ENCODE results near the gene ACY1. TPM values are rescaled to one million over a fixed set of nuclear protein-coding genes. Genes with fewer than 3 reads are reported as not detected.

The ACY1 gene
- total RNA-seq, 4 donors from 2014 or later, result 31.2 to 49.3 (median 36.8) TPM

GRCh38 chr3:51995346-51996163 lies 12.2 kb downstream of the ACY1 start, which contains the start of gene RPL29:
Gene RPL29, minus strand, starts transcription at chr3:51995895. Its CDS starts 434 bp downstream, at chr3:51995461.
- WGBS, result under 1% methylated on average over 37 of the region's 40 CpGs
- Histone ChIP-seq H3K27ac (peak within 1 kb of the TSS; percentile 88), H3K27me3 (no peaks in the 10 kb centered on the region), H3K36me3 (peaks cover 38% of the 10 kb centered on the region), H3K4me3 (peak within 1 kb of the TSS; percentile 92), H3K9me3 (no peaks in the 10 kb centered on the region), H3K4me1 (peaks cover 24% of the 10 kb centered on the region)
- peak; percentile 94 to 95 for DNase-seq (ENCODE audit: low spot score in 2 of 2)
- TF ChIP-seq EP300 (IDR thresholded peaks at IDR 0.05), result no peak
- peak in 2 of 3 donors; percentile 84 to 95 for TF ChIP-seq POLR2AphosphoS5 (IDR thresholded peaks at IDR 0.05)
- TF ChIP-seq POLR2A (IDR thresholded peaks at IDR 0.05), result peak; percentile 31 to 66
- peak in 1 of 2 donors; percentile 10 for TF ChIP-seq CTCF (IDR thresholded peaks at IDR 0.05)

- Histone ChIP-seq H3K27ac (no peak overlapping the region), H3K27me3 (no peaks in the 10 kb centered on the region), H3K4me3 (no peak overlapping the region), H3K9me3 (no peaks in the 10 kb centered on the region), H3K4me1 (peaks cover 30% of the 10 kb centered on the region), H3K36me3 (peaks cover 26% of the 10 kb centered on the region)
- TF ChIP-seq EP300 (IDR thresholded peaks at IDR 0.05), result no peak
- no peak for TF ChIP-seq CTCF (IDR thresholded peaks at IDR 0.05)
- no peak for TF ChIP-seq POLR2A (IDR thresholded peaks at IDR 0.05)
- TF ChIP-seq POLR2AphosphoS5 (IDR thresholded peaks at IDR 0.05), result no peak
- no peak for DNase-seq (ENCODE audit: low spot score in 2 of 2)
- WGBS, result 72% methylated on average over 2 of the region's 2 CpGs
Measured at GRCh38 chr3:51997172-51997571, 13.8 kb downstream of the ACY1 start.

GRCh38 chr3:51997935-51998596 lies 14.7 kb downstream of the ACY1 start:
- H3K9me3 ChIP-seq, result no peaks in the 10 kb centered on the region
- no peak for DNase-seq (ENCODE audit: low spot score in 2 of 2)
- peaks cover 30% of the 10 kb centered on the region for H3K4me1 ChIP-seq
- H3K36me3 ChIP-seq, result peaks cover 19% of the 10 kb centered on the region
- H3K27ac ChIP-seq, result no peak overlapping the region
- WGBS, result 61% methylated on average over 7 of the region's 7 CpGs
- H3K27me3 ChIP-seq, result no peaks in the 10 kb centered on the region
- TF ChIP-seq POLR2A (IDR thresholded peaks at IDR 0.05), result no peak
- no peak for TF ChIP-seq CTCF (IDR thresholded peaks at IDR 0.05)
- TF ChIP-seq EP300 (IDR thresholded peaks at IDR 0.05), result no peak
- no peak for TF ChIP-seq POLR2AphosphoS5 (IDR thresholded peaks at IDR 0.05)
- H3K4me3 ChIP-seq, result no peak overlapping the region

GRCh38 chr3:51998774-51999173 lies 15.4 kb downstream of the ACY1 start:
- DNase-seq (ENCODE audit: low spot score in 2 of 2), result no peak
- H3K27ac ChIP-seq, result no peak overlapping the region
- 83% methylated on average over 7 of the region's 7 CpGs for WGBS
- H3K4me3 ChIP-seq, result no peak overlapping the region
- TF ChIP-seq POLR2A (IDR thresholded peaks at IDR 0.05) (no peak), EP300 (IDR thresholded peaks at IDR 0.05) (no peak), POLR2AphosphoS5 (IDR thresholded peaks at IDR 0.05) (no peak), CTCF (IDR thresholded peaks at IDR 0.05) (no peak)
- H3K36me3 ChIP-seq, result peaks cover 11% of the 10 kb centered on the region
- H3K4me1 ChIP-seq, result peaks cover 26% of the 10 kb centered on the region
- no peaks in the 10 kb centered on the region for H3K9me3 ChIP-seq
- H3K27me3 ChIP-seq, result no peaks in the 10 kb centered on the region

- Histone ChIP-seq H3K4me3 (no peak overlapping the region), H3K36me3 (peaks cover under 1% of the 10 kb centered on the region), H3K27ac (no peak overlapping the region), H3K4me1 (peaks cover 24% of the 10 kb centered on the region), H3K27me3 (no peaks in the 10 kb centered on the region), H3K9me3 (no peaks in the 10 kb centered on the region)
- no peak for DNase-seq (ENCODE audit: low spot score in 2 of 2)
- TF ChIP-seq CTCF (IDR thresholded peaks at IDR 0.05) (no peak), POLR2A (IDR thresholded peaks at IDR 0.05) (no peak), EP300 (IDR thresholded peaks at IDR 0.05) (no peak), POLR2AphosphoS5 (IDR thresholded peaks at IDR 0.05) (no peak)
- 87% methylated on average over 2 of the region's 2 CpGs for WGBS
Measured at GRCh38 chr3:51999846-52000245, 16.5 kb downstream of the ACY1 start.

Data from suprapubic skin (tissue), 4 donors.